CD1c-positive myeloid dendritic cell (primary cell): ENCODE data around the gene CTSA.
A peak's percentile ranks its signal among the peaks of the same experiment; 100 is the strongest.
"Not testable (repeated sequence)": the region's sequence is repeated elsewhere in the genome, so short reads cannot be mapped to it uniquely, and the experiment has no call there.

Experiments used
- DNase-seq: peaks from one replicate; pipeline ENCODE4 v3.0.0-alpha.2; 2016; ENCODE audit errors: extremely low spot score

CTSA gene

GRCh38 chr20:45896641-45897161 lies 5.6 kb downstream of the CTSA start:
- no peak for DNase-seq

DNA sequence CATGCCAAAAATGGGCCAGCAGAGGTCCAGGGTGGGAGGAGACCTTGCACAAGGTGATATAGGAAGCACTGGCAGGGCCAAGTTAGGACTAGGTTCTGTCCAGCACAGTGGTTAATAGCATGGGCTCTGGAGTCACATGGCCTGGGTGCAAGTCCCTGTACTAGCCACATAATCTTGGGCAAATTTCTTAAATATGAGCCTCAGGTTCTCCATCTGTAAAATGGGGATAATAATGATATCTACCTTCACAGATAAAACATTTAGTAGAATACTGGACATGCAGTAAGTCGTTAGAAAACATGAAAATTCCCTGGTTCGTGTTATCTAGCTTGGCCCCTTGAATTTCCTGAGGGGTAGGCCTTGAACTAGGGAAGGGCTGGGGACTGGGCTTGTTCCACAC lies 6.2 kb downstream of the CTSA start:
- DNase-seq: no peak

DNA sequence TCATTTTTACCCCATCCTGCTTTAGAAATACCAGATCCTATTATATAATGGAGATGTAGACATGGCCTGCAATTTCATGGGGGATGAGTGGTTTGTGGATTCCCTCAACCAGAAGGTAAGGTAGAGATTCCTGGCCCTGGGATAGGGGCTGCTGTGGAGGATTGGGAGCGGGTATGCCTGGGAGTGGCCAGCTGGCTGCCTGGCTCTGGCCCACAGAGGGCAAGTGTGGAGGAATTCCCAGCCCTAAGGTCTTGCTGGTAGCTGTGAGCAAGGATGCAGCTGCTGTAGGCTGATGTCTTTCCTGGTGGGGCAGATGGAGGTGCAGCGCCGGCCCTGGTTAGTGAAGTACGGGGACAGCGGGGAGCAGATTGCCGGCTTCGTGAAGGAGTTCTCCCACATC lies 6.6 kb downstream of the CTSA start:
- DNase-seq: no peak

GRCh38 chr20:45898285-45898684 lies 7.2 kb downstream of the CTSA start:
- DNase-seq: no peak

DNA sequence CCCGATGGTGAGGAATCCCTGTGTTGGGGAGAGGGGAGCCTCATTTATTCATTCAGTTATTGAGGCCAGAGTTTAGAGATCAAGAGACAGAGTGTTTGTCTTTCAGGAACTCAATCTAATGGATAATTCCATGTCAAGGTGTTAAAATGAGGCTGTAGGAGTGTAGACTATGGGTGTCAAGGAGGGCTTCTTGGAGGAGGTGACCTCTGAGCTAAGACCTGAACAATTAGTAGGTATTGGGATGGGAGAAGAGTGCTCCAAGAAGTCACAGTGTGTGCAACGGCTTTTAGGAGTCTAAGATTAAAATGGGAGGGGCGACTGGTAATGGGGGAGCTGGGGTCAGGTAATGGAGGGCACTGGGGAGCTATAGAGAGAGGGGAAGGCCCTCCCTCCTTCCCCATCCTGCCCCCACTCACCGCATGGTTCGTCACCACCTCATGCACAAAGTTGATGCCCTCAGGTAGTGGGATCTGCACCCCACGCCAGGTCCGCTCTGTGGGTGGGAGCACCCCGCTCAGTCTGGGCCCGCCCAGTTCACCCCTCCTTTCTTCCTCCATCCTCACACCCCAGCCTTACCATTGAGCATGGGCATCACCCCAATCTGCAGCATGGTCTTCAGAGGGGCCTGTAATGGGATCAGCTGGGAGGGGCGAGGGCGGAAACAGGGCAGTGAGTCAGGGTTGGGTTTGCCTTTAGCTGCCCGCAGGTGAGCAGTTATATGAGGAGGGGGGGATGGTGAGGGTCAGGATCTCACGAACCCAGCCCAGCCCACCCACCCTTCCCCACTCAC lies 8.1 kb downstream of the CTSA start:
- DNase-seq: no peak

DNA sequence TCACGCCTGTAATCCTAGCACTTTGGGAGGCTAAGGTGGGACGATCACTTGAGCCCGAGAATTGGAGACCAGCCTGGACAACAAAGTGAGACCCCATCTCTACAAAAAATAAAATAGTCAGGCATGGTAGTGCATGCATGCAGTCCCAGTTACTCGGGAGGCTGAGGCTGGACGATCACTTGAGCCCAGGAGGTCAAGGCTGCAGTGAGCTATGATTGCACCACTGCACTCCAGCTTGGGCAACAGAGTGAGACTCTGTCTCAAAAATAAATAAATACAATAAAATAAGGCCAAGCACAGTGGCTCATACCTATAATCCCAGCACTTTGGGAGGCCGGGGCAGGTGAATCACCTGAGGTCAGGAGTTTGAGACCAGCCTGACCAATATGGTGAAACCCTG lies 10.2 kb downstream of the CTSA start:
- not testable (repeated sequence) for DNase-seq

DNA sequence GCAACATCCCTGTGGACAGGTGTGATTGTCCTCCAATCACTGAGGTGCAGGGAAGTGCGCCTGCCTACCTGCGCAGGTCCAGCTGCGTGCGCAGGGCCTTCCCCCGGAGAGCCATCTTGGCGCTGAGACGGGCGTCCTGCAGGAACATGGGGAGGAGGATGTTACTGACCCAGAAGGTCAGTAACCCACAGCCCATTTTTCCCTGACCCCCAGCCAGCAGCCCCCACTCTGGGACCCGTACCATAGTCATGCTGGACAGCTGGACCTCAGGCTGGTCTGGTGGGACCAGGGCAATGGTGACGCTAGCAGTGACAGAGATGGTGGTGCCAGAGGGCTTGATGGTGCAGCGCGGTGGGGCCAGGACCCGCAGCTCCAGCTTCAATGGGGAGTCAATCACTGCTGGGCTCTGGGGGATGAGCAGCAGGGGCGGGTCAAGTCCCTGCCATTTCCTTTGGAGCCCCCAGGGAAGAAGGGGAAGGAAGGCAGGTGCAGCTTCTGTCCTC lies 11.1 kb downstream of the CTSA start:
- no peak for DNase-seq

DNA sequence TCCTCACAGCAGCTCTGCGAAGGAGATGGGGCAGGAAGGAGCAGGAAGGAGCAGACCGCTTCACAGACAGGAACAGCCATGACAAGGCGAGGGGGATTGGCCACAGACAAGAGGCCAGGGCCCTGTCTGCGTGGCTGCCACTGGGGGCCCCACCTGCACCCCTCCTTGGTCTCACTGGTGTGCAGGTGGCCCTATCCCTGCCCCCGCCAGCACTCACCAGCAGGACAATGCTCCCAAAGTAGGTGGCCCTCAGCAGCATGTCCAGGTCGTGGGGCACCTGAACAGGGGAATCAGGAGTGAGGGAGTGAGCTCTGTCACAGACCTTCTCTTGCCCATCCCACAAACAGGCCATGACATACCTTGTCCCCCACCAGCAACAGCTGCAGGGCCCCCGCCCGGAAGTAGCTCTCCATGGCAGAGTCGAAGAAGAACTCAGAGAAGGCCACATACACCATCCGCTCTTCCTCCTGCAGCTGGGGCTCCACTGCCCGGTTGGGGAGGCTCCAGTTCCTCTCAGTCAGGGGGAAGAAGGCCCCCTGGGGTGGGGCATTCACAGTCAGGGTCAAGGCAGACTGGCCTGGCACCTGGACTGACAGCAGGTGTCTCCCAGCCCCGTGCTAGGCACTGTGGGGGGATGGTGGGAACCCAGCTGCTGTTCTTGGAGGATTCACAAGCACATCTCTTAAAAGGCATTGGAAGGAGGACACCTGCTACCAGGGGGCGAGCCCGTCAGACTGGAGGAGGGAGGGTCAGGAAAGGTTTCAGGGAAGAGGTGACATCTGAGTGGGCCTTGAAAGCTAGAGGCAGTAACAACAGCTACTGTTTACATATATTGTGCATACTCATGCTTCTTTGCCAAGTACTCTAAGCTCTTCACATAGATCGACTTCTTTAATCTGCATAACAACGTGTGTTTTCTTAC lies 13.7 kb downstream of the CTSA start:
- DNase-seq: no peak

GRCh38 chr20:45905505-45906079 lies 14.5 kb downstream of the CTSA start:
- no peak for DNase-seq

DNA sequence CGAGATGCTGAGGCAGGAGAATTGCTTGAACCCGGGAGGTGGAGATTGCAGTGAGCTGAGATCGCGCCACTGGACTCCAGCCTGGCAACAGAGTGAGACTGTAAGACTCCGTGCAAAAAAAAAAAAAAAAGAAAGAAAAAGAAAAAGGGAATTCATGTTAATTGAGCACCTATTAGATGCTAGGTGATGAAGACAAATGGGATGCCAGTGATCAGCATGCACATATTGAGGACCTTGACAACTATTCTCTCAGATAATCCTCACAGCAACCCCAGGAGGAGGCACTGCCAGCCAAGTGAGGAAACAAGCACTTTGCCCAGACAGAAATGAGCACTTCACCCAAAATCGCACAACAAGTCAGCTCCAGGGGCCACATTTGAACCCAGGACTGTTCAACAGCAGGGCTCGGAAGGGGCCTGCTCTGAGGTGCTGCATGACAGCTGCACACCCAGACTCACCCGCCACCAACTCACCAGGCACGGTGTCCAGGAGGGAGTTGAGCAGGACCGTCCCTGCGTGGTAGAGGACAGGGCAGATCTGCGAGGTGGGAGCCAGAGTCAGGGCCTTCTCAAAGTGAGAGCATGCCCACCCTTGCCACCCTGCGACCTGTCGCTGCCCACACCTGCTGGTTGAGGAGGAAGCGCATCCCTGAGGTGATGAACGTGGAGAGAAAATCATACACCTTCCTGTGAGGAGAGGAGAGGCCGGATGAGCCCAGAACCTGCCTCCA lies 16.2 kb downstream of the CTSA start:
- DNase-seq: no peak

- no peak for DNase-seq
These were observed 16.9 kb downstream of the CTSA start for GRCh38 chr20:45908084-45908483.

DNA sequence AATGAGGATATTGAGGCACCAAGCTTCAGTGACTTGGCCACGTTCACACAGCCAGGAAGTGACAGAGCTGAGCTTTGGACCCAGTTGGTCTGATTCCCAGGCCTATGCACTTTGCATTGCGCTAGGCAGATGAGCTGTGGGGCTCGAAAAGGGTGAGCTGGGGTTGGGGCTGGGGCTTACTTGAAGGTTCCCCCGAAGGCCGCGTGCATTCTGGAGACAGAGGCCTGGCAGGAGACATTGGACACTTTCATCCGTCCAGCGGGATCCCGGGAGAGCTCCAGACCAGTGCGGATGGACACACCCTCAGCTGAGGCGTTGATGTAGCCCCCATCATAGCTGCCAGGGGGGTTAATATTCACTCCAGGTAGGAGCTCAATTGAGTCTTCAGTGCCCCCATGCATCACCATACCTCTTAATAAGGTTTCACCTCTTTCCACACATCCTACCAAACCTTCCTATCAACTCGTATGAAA lies 18.2 kb downstream of the CTSA start:
- DNase-seq: no peak

DNA sequence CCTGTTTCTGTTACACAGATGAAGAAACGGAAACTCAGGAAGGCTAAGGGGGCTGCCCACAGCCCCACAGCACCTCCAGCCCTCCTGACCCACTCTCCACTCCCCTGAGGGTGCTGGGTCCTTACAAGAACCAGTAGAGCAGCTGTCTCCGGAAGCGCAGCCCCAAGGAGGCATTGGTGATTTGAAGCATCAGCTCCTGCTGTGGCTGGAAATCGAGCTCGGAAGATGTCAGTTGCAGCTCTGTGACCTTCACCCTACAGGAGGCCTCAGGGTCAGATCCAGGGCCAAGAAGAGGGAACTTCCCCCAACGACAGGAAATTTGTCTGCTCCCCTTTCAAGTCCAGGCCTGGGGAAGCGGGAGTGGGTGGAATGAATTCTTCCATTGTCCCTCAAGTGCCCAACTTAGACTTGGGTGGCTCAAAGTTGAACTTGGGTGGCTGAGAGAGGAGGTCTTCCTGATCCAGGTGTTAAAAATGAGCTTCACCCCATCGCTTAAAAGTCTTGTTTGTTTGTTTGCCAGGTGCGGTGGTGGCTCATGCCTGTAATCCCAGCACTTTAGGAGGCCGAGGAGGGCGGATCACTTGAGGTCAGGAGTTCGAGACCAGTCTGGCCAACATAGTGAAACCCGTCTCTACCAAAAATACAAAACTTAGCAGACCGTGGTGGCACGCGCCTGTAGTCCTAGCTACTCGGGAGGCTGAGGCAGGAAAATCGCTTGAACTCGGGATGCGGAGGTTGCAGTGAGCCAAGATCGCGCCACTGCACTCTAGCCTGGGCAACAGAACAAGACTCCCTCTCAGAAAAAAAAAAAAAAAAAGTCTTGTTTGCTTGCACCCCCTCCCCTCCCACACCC lies 18.9 kb downstream of the CTSA start:
- DNase-seq: peak; percentile 70

DNA sequence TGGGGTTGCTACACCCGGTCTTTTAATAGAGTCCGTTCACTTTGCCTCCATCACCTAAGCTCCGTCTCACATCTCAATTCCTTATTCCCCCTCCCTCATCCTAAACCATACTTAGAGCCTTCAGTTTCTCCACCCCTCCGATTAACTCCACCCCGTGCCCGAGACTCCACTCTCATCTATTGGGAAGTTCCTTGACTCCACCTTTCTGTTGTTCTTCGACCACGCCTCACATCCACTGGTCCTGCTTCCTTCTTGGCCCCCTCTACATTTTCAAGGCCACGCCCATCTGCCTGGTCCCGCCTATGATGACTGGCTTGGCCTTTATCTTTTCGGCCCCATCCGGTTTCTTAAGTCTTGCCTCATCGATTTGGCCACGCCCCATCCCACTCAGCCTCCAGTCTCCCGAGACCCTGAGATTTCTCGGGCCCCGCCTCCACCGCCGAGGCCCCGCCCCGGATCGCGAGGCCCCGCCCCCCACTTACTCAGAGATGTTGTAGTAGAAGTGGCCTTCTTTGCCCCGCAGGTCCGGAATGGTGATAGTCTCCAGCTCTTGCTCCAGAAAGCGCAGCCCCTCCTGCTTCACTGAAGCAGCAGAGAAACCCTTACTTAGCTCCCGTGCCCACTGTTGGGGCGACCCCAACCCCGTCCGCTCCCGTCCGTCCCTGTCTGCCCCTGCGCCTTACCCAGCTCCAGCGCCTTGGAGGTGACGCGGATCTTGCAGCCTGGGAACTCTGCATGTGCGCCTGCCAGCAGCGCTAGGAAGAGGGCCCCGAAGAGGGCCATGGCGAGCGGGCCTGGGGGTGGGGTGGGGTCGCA lies 19.7 kb downstream of the CTSA start:
- peak; percentile 98 for DNase-seq

GRCh38 chr20:45911486-45912343 lies 20.6 kb downstream of the CTSA start, which contains the start of gene PLTP:
TSS of gene PLTP (minus strand) at chr20:45912155. CDS start at chr20:45911452, 703 bp downstream.
- peak; percentile 46 for DNase-seq

GRCh38 chr20:45912344-45912682 lies 21.2 kb downstream of the CTSA start:
- DNase-seq: no peak

GRCh38 chr20:45913116-45913515 lies 22.0 kb downstream of the CTSA start:
- DNase-seq: peak; percentile 80

DNA sequence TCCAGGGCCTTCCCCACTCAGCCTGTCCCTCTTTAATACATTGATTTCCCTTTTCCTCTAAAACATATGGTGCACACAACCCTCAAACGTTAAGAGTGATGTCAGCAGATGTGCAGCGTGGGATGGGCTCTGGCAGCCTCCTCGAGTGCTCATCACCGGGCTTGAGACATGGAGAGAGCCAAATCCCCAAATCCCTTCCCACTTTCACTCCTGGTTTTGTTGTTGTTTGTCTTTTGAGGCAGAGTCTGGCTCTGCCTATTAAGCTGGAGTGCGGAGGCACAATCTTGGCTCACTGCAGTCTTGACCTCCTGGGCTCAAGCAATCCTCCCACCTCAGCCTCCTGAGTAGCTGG lies 26.6 kb downstream of the CTSA start:
- no peak for DNase-seq
